Muscle of leg (tissue), 11 donors: ENCODE measurements around the gene KCNJ18. TPM values are rescaled to one million over a fixed set of nuclear protein-coding genes. Genes with fewer than 3 reads are reported as not detected.
"Not testable (repeated sequence)": the region's sequence is repeated elsewhere in the genome, so short reads cannot be mapped to it uniquely, and the experiment has no call there.

ENCODE experiments used
- DNase-seq: peaks from one replicate; pipeline ENCODE4 v3.0.0; 2013
- H3K27ac ChIP-seq: one replicate; pipeline ENCODE4 v1.5.1; 2013; ENCODE audit warnings: mild to moderate bottlenecking, low read length, control low read depth
- H3K27me3 ChIP-seq: one replicate; pipeline ENCODE4 v1.6.1; 2013; ENCODE audit warnings: low read length; ENCODE audit not compliant: control insufficient read depth, insufficient read depth
- H3K36me3 ChIP-seq: one replicate; pipeline ENCODE4 v1.6.1; 2013; ENCODE audit warnings: low read length; ENCODE audit not compliant: control insufficient read depth, insufficient read depth
- H3K4me1 ChIP-seq: one replicate; pipeline ENCODE4 v1.6.1; 2013; ENCODE audit warnings: low read length; ENCODE audit not compliant: control insufficient read depth, insufficient read depth
- H3K4me3 ChIP-seq: one replicate; pipeline ENCODE4 v1.5.1; 2013; ENCODE audit warnings: low read length, control low read depth
- H3K9me3 ChIP-seq: replicated peaks from 2 replicates; pipeline ENCODE4 v1.6.1; 2013; ENCODE audit warnings: low read depth, low read length; ENCODE audit not compliant: control insufficient read depth
- WGBS: methylation state at CpG from one replicate; pipeline ENCODE4 v1.1.5; 2013; ENCODE audit warnings: missing lambda C conversion rate; ENCODE audit not compliant: insufficient coverage; 5-methylcytosine and 5-hydroxymethylcytosine counted together
- polyA plus RNA-seq, 8 donors: library from polyadenylated mRNA; unstranded; fragments of 120-200 nt; gene quantifications; one replicate each; pipeline versions ENCODE4 v1.2.1 to v1.2.3, GENCODE V29; 2013; ENCODE audit warnings: inconsistent platforms in 1 of 8, low replicate concordance in 1 of 8; ENCODE audit not compliant: insufficient read length in 8 of 8, insufficient read depth in 1 of 8
- total RNA-seq: library from RNA; stranded (reverse); fragments of 120-200 nt; gene quantifications from one replicate; pipeline ENCODE4 v1.2.4, GENCODE V29; 2013

Gene KCNJ18
- total and polyA plus RNA-seq, 9 donors, result 0.08 TPM; not detected in 8

DNA sequence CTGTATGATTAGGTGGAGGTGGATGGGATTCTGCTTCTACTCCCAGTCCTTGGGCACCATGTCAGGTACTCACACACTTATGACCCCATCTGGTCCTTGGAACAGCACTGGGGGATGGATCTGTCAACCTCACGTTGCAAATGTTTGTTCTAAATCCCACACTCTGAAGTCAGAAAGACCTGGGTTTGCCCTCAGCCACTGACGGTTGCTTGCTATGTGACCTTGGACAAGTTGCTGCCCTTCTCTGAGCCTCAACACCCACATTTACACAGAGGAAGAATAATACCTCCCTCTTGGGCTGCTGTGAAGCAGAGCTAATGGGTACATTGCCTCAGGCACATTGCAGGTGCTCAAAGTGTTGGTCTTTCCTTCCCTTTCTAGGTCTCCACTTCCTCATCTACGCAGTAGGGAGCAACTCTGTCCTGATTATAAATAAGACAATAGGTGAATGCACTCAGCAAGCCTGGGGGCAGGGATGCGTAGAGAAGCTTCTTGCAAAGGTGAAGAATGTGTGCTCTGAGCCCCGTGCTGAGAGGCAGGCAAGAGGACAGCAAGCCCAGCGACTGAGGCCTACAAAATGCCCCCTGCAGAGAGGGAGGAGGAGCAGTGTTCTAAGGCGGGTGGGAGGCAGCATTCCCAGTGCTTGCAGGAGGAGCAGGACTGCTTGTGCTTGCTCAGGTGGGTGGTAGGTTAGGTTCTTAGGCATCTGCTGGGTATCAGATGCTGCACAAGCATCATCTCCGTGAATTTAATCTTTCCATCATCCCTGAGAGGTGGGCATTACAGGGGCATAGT lies 21.8 kb upstream of the KCNJ18 start:
- H3K27me3 ChIP-seq, H3K27ac ChIP-seq, H3K4me1 ChIP-seq, H3K4me3 ChIP-seq, DNase-seq, H3K36me3 ChIP-seq: not testable (repeated sequence)
- 50% methylated on average over 4 of the region's 8 CpGs for WGBS
- H3K9me3 ChIP-seq, result peaks cover 47% of the 10 kb centered on the region

DNA sequence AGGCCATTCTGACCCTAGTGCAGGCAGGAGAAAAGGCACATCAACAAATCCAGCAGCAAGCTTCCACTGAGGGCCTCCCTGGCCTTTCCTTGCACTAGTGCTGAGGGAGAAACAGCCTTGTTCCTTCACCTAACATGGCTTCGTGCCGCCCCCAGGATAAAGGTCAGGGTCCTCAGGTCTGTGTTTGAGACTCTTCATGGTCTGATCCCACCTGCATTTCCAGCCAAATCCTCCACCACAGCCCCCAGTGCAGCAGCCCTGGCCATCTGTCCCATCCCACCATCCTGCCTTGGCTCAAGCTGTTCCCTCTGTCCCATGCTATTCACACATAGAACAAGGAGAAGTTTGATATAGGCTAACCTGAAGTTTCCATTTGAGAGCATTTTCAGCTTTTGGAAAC lies 20.9 kb upstream of the KCNJ18 start:
- peaks cover 50% of the 10 kb centered on the region for H3K9me3 ChIP-seq
- H3K27me3 ChIP-seq, DNase-seq, H3K27ac ChIP-seq, H3K4me1 ChIP-seq, H3K4me3 ChIP-seq, H3K36me3 ChIP-seq: not testable (repeated sequence)
- 78% methylated on average over 2 of the region's 2 CpGs for WGBS

DNA sequence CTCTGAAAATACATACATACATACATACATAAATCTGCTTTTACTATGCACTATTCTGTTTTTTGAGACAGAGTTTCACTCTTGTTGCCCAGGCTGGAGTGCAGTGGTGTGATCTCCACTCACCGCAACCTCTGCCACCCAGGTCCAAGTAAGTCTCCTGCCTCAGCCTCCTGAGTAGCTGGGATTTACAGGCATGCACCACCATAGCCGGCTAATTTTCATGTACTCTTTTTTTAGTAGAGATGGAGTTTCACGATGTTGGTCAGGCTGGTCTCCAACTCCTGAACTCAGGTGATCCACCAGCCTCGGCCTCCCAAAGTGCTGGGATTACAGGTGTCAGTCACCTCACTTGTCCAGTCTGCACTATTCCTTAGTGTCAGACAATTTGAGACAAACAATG lies 20.5 kb upstream of the KCNJ18 start:
- H3K9me3 ChIP-seq, result peaks cover 53% of the 10 kb centered on the region
- H3K4me3 ChIP-seq, H3K27me3 ChIP-seq, DNase-seq, H3K36me3 ChIP-seq, H3K27ac ChIP-seq, H3K4me1 ChIP-seq: not testable (repeated sequence)
- 95% methylated on average over 3 of the region's 4 CpGs for WGBS

DNA sequence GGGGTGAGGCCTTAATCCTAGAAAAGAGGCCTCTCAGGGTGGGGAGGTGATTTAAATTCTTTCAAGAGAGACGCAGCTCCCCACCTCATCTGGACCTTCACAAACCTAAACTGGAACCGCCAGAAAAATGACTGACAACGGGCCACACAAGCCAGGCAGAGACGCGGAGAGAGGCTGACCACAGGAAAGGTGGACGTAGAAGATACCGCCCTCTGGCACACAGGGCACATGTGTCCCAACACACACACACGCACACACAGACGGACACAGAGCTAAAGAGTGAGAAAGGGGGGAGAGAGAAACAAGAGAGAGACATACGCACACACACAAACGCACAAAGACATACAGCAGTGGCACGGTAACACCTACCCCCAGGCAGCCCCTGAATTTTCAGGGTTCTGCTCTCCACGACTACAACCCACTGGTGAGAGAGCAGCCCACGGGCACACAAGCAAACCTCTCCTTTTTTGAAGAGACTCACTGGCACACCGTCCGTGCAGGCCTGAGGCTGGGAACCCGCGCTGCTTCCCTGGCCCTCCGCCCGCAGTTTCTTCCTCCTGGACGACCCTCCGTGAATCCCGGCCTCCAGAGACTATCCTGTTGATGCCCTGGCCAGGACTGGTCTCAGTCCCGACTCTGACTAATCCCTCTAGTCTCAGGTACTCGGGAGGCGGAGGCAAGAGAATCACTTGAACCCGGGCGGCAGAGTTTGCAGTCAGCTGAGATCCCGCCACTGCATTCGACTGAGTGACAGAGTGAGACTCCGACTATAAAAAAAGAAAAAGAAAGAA lies 18.7 kb upstream of the KCNJ18 start:
- not testable (repeated sequence) for H3K27me3 ChIP-seq, H3K4me3 ChIP-seq, H3K36me3 ChIP-seq, DNase-seq, H3K4me1 ChIP-seq, H3K27ac ChIP-seq
- 89% methylated on average over 26 of the region's 31 CpGs for WGBS
- peaks cover 55% of the 10 kb centered on the region for H3K9me3 ChIP-seq

DNA sequence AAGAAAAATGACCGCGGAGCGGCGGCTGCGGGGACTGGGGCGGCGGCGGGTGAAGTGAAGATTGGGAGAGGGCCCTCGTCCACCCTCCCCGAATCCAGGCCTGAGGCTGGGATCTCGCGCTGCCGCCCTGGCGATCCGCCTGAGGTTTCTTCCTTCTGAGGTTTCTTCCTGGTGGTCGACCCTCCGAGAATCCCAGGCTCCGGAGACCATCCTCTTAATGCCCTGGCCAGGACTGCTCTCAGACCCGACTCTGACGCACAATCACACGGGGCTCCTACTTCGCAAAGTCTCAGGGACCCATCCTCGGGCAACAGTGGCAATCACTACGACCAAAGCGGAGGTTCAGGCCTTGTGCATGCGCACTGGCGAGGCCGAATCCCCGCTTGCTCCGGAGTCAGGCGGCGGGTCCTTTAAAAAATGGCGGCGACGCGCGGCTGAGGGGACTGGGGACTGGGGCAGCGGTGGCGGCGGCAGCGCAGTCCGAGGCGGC lies 18.0 kb upstream of the KCNJ18 start:
- H3K27ac ChIP-seq, result no peak overlapping the region
- H3K4me1 ChIP-seq, result no peaks in the 10 kb centered on the region
- H3K9me3 ChIP-seq, result peaks cover 52% of the 10 kb centered on the region
- no peak overlapping the region for H3K4me3 ChIP-seq
- WGBS, result 91% methylated on average over 43 of the region's 43 CpGs
- no peaks in the 10 kb centered on the region for H3K27me3 ChIP-seq
- H3K36me3 ChIP-seq, result no peaks in the 10 kb centered on the region
- DNase-seq, result no peak

DNA sequence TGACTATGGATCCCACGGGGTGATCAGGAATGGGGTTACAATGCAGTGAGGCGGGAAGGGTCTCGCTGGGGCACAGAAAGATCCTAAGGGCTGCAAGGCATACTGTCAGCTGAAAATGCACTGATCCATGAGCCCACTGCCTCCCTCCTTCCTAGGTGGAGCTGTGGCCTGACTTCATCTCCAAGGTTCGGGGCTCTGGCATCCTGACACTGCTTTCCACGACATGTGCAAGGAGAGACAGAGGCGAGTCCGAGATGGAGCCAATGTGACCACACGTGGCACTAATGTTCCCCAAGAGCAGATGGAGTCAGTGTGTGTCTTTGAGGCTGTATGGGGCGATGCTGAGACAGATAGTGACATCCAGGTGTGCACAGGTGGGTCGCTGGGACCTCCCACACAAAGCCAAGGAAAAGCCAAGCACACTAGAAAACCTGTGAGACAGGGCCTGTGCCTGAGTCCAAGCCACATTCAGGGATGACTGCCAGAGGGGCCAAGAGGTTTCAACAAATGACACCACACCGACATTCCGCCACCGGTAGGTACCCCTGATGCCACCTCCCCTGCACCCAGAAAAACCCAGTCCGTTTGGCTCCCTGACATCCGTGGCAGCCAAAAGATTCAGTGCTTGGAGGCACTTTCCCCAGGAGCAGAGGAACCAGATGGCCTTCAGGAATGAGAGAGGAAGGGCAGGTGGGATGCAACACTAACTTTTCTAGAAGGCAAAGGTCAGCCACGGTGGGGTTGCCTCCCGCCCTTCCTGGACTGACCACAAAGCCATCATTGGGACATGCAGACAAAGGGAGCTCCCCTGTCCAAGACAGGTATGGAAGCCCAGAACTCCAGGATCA lies 17.2 kb upstream of the KCNJ18 start:
- not testable (repeated sequence) for H3K27me3 ChIP-seq, H3K36me3 ChIP-seq, DNase-seq, H3K27ac ChIP-seq, H3K4me1 ChIP-seq, H3K4me3 ChIP-seq
- peaks cover 50% of the 10 kb centered on the region for H3K9me3 ChIP-seq
- WGBS, result 79% methylated on average over 14 of the region's 17 CpGs

DNA sequence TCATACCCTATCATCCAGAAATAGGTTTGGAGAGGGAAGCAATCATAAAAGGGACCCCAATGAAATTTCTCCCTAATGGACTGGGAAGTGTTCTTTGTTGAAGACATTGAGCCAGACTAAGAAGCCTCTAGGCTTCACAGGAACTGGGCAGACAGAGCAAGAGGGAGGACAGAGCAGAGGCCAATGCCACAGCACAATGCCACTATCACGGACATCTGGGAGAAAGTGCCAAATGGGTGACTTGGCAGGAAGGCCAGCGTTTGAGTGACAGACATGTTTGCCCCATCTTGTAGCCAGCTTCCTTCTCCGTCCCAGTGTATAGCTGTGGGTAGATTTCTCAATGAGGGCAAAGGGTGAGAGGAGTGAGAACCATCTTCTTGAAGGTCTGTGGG lies 16.6 kb upstream of the KCNJ18 start:
- H3K4me3 ChIP-seq, H3K36me3 ChIP-seq, H3K27me3 ChIP-seq, H3K27ac ChIP-seq, H3K4me1 ChIP-seq, DNase-seq: not testable (repeated sequence)
- 86% methylated on average over 3 of the region's 3 CpGs for WGBS
- H3K9me3 ChIP-seq, result peaks cover 44% of the 10 kb centered on the region

DNA sequence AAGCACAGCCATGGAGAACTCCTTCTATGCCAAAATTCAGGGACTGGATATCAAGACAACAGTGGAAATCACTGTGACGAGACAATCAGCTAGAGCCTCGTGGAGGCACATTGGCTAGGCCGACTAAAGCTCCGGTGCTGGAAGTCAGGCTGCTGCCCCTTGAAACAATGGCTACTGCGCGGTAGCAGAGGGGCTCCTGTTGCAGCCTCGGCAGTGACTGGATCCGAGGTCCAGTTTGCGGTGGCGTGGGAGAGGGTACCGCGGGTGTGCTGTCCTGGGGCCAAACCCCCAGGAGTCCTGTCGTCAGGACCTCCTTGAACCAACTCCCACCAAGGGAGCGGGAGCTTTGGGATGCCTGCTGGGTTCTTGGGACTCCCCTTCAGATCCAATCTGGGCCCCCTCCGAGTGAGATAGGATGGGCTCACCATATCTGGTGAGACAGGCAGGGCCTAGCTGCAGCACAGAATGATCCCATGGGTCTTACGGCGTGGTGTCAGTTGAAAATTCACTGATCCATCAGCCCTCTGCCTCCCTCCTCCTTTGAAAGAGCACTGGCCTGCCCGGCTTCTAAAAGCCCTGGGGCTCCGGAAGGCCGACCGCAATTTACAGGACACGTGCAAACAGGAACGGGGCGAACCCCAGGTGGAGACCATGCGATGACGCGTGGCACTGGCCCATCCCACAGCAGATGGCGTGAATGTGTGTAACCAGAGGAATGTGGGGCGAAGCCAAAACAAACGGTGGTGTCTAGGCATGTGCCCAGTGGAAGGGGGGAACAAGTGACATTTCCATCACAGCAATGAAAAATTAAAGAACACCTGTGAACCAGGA lies 15.8 kb upstream of the KCNJ18 start:
- Histone ChIP-seq H3K27ac (no peak overlapping the region), H3K36me3 (no peaks in the 10 kb centered on the region), H3K4me3 (no peak overlapping the region), H3K9me3 (peaks cover 41% of the 10 kb centered on the region), H3K27me3 (no peaks in the 10 kb centered on the region), H3K4me1 (no peaks in the 10 kb centered on the region)
- WGBS, result 81% methylated on average over 30 of the region's 30 CpGs
- DNase-seq, result no peak

DNA sequence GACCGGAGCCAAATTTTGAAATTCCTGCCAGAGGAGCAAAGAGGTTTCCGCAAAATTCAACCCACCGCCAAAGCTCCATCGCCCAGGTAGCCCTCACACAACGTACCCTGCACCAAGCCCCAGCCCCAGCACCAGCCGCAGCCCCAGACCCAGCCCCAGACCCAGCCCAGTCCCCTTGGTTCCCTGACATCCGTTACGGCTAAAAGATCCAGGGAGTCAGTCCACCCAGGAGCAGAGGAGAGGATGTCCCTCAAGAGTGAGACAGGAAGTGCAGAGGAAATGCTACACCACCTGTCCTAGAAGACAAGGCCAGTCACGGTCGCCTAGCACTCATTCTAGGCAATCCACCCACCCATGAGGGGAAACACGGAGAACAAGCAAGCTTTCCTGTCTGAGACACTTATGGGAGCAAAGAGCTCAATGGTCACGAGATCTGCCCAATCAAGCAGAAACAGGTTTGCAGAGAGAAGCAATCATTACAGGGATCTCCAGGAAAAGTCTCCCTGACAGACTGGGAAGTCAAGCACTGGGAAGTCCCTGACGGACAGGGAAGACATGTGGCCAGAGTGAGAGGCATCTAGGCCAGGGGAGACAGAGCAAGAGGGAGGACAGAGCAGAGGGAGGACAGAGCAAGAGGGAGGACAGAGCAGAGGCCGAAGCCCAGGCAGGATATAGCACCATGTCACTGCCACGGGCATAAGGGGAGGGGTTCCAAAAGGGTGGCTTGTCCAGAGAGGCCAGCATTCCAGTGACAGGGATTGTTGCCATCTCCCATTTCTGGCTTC lies 15.0 kb upstream of the KCNJ18 start:
- Histone ChIP-seq H3K36me3 (no peaks in the 10 kb centered on the region), H3K4me3 (no peak overlapping the region), H3K27me3 (no peaks in the 10 kb centered on the region), H3K4me1 (no peaks in the 10 kb centered on the region), H3K9me3 (peaks cover 40% of the 10 kb centered on the region), H3K27ac (no peak overlapping the region)
- DNase-seq, result no peak
- 70% methylated on average over 15 of the region's 15 CpGs for WGBS
